ENCODE measurements around the gene UBE2J1.
"Not testable (repeated sequence)": the region's sequence is repeated elsewhere in the genome, so short reads cannot be mapped to it uniquely, and the experiment has no call there.

The UBE2J1 gene

GRCh38 chr6:89299466-89299850 is 53.1 kb downstream of the UBE2J1 start:
- Histone ChIP-seq H3K36me3 (ENCODE audit: insufficient read depth, low read length) (no peaks in the 10 kb centered on the region), H3K4me3 (ENCODE audit: low read depth in 1 of 2, low read length in 2 of 2) (no peak overlapping the region), H3K9me3 (ENCODE audit: low read length) (no peaks in the 10 kb centered on the region), H3K4me1 (ENCODE audit: insufficient read depth, low read length) (peaks cover 5% of the 10 kb centered on the region), H3K27me3 (ENCODE audit: control insufficient read depth in 1 of 2, insufficient read depth in 2 of 2, low read length in 2 of 2) (no peaks in the 10 kb centered on the region), H3K9ac (ENCODE audit: low read length) (no peak overlapping the region), H3K27ac (ENCODE audit: low read depth, low read length) (no peak overlapping the region)

- Histone ChIP-seq H3K4me3 (ENCODE audit: low read depth in 1 of 2, low read length in 2 of 2) (no peak overlapping the region), H3K36me3 (ENCODE audit: insufficient read depth, low read length) (no peaks in the 10 kb centered on the region), H3K27me3 (ENCODE audit: control insufficient read depth in 1 of 2, insufficient read depth in 2 of 2, low read length in 2 of 2) (no peaks in the 10 kb centered on the region), H3K9me3 (ENCODE audit: low read length) (no peaks in the 10 kb centered on the region), H3K27ac (ENCODE audit: low read depth, low read length) (no peak overlapping the region), H3K4me1 (ENCODE audit: insufficient read depth, low read length) (peaks cover 5% of the 10 kb centered on the region), H3K9ac (ENCODE audit: low read length) (no peak overlapping the region)
Measured at GRCh38 chr6:89298680-89299465, 53.6 kb downstream of the UBE2J1 start.

- no peak overlapping the region for H3K4me3 ChIP-seq (ENCODE audit: low read depth in 1 of 2, low read length in 2 of 2)
- no peaks in the 10 kb centered on the region for H3K27me3 ChIP-seq (ENCODE audit: control insufficient read depth in 1 of 2, insufficient read depth in 2 of 2, low read length in 2 of 2)
- no peak overlapping the region for H3K9ac ChIP-seq (ENCODE audit: low read length)
- no peaks in the 10 kb centered on the region for H3K9me3 ChIP-seq (ENCODE audit: low read length)
- H3K36me3 ChIP-seq (ENCODE audit: insufficient read depth, low read length): no peaks in the 10 kb centered on the region
- peaks cover 5% of the 10 kb centered on the region for H3K4me1 ChIP-seq (ENCODE audit: insufficient read depth, low read length)
- H3K27ac ChIP-seq (ENCODE audit: low read depth, low read length): no peak overlapping the region
Measured at GRCh38 chr6:89297695-89298351, 54.7 kb downstream of the UBE2J1 start.

GRCh38 chr6:89295981-89296380 is 56.5 kb downstream of the UBE2J1 start:
- no peak overlapping the region for H3K4me3 ChIP-seq (ENCODE audit: low read depth in 1 of 2, low read length in 2 of 2)

GRCh38 chr6:89295116-89295515 is 57.4 kb downstream of the UBE2J1 start:
- H3K27ac ChIP-seq (ENCODE audit: low read depth, low read length); H3K9me3 ChIP-seq (ENCODE audit: low read length); H3K9ac ChIP-seq (ENCODE audit: low read length); H3K4me3 ChIP-seq (ENCODE audit: low read depth in 1 of 2, low read length in 2 of 2); H3K36me3 ChIP-seq (ENCODE audit: insufficient read depth, low read length); H3K4me1 ChIP-seq (ENCODE audit: insufficient read depth, low read length); H3K27me3 ChIP-seq (ENCODE audit: control insufficient read depth in 1 of 2, insufficient read depth in 2 of 2, low read length in 2 of 2): not testable (repeated sequence)

More at GRCh38 chr6:89295981-89296380, 56.5 kb downstream of the UBE2J1 start:
- no peaks in the 10 kb centered on the region for H3K36me3 ChIP-seq (ENCODE audit: insufficient read depth, low read length)
- H3K9me3 ChIP-seq (ENCODE audit: low read length): no peaks in the 10 kb centered on the region
- no peak overlapping the region for H3K27ac ChIP-seq (ENCODE audit: low read depth, low read length)
- no peak overlapping the region for H3K9ac ChIP-seq (ENCODE audit: low read length)
- H3K4me1 ChIP-seq (ENCODE audit: insufficient read depth, low read length): peaks cover 5% of the 10 kb centered on the region
- H3K27me3 ChIP-seq (ENCODE audit: control insufficient read depth in 1 of 2, insufficient read depth in 2 of 2, low read length in 2 of 2): no peaks in the 10 kb centered on the region

GRCh38 chr6:89291256-89291819 is 61.2 kb downstream of the UBE2J1 start:
- Histone ChIP-seq H3K27ac (ENCODE audit: low read depth, low read length) (no peak overlapping the region), H3K36me3 (ENCODE audit: insufficient read depth, low read length) (no peaks in the 10 kb centered on the region), H3K9me3 (ENCODE audit: low read length) (no peaks in the 10 kb centered on the region), H3K9ac (ENCODE audit: low read length) (no peak overlapping the region), H3K4me3 (ENCODE audit: low read depth in 1 of 2, low read length in 2 of 2) (no peak overlapping the region), H3K27me3 (ENCODE audit: control insufficient read depth in 1 of 2, insufficient read depth in 2 of 2, low read length in 2 of 2) (no peaks in the 10 kb centered on the region), H3K4me1 (ENCODE audit: insufficient read depth, low read length) (no peaks in the 10 kb centered on the region)

GRCh38 chr6:89290401-89291155 is 61.9 kb downstream of the UBE2J1 start:
- H3K9me3 ChIP-seq (ENCODE audit: low read length): no peaks in the 10 kb centered on the region
- no peaks in the 10 kb centered on the region for H3K4me1 ChIP-seq (ENCODE audit: insufficient read depth, low read length)
- H3K27ac ChIP-seq (ENCODE audit: low read depth, low read length): no peak overlapping the region
- no peak overlapping the region for H3K4me3 ChIP-seq (ENCODE audit: low read depth in 1 of 2, low read length in 2 of 2)
- H3K9ac ChIP-seq (ENCODE audit: low read length): no peak overlapping the region
- no peaks in the 10 kb centered on the region for H3K36me3 ChIP-seq (ENCODE audit: insufficient read depth, low read length)
- no peaks in the 10 kb centered on the region for H3K27me3 ChIP-seq (ENCODE audit: control insufficient read depth in 1 of 2, insufficient read depth in 2 of 2, low read length in 2 of 2)

GRCh38 chr6:89289710-89290109 is 62.8 kb downstream of the UBE2J1 start:
- H3K9me3 ChIP-seq (ENCODE audit: low read length): no peaks in the 10 kb centered on the region
- no peak overlapping the region for H3K9ac ChIP-seq (ENCODE audit: low read length)
- H3K4me3 ChIP-seq (ENCODE audit: low read depth in 1 of 2, low read length in 2 of 2): no peak overlapping the region
- no peak overlapping the region for H3K27ac ChIP-seq (ENCODE audit: low read depth, low read length)
- no peaks in the 10 kb centered on the region for H3K4me1 ChIP-seq (ENCODE audit: insufficient read depth, low read length)
- no peaks in the 10 kb centered on the region for H3K27me3 ChIP-seq (ENCODE audit: control insufficient read depth in 1 of 2, insufficient read depth in 2 of 2, low read length in 2 of 2)
- H3K36me3 ChIP-seq (ENCODE audit: insufficient read depth, low read length): no peaks in the 10 kb centered on the region

GRCh38 chr6:89287351-89288028 is 65.0 kb downstream of the UBE2J1 start:
- no peak overlapping the region for H3K4me3 ChIP-seq (ENCODE audit: low read depth in 1 of 2, low read length in 2 of 2)
- no peaks in the 10 kb centered on the region for H3K36me3 ChIP-seq (ENCODE audit: insufficient read depth, low read length)
- no peak overlapping the region for H3K9ac ChIP-seq (ENCODE audit: low read length)
- H3K9me3 ChIP-seq (ENCODE audit: low read length): no peaks in the 10 kb centered on the region
- H3K27ac ChIP-seq (ENCODE audit: low read depth, low read length): no peak overlapping the region
- H3K27me3 ChIP-seq (ENCODE audit: control insufficient read depth in 1 of 2, insufficient read depth in 2 of 2, low read length in 2 of 2): no peaks in the 10 kb centered on the region
- H3K4me1 ChIP-seq (ENCODE audit: insufficient read depth, low read length): no peaks in the 10 kb centered on the region

GRCh38 chr6:89286516-89286915 is 66.0 kb downstream of the UBE2J1 start:
- no peaks in the 10 kb centered on the region for H3K4me1 ChIP-seq (ENCODE audit: insufficient read depth, low read length)
- no peaks in the 10 kb centered on the region for H3K9me3 ChIP-seq (ENCODE audit: low read length)
- no peak overlapping the region for H3K4me3 ChIP-seq (ENCODE audit: low read depth in 1 of 2, low read length in 2 of 2)

More at GRCh38 chr6:89286516-89286915, 66.0 kb downstream of the UBE2J1 start:
- Histone ChIP-seq H3K27ac (ENCODE audit: low read depth, low read length) (no peak overlapping the region), H3K36me3 (ENCODE audit: insufficient read depth, low read length) (no peaks in the 10 kb centered on the region), H3K27me3 (ENCODE audit: control insufficient read depth in 1 of 2, insufficient read depth in 2 of 2, low read length in 2 of 2) (no peaks in the 10 kb centered on the region), H3K9ac (ENCODE audit: low read length) (no peak overlapping the region)
